Measurements from ENCODE around the gene CHGA.

The CHGA gene

DNA sequence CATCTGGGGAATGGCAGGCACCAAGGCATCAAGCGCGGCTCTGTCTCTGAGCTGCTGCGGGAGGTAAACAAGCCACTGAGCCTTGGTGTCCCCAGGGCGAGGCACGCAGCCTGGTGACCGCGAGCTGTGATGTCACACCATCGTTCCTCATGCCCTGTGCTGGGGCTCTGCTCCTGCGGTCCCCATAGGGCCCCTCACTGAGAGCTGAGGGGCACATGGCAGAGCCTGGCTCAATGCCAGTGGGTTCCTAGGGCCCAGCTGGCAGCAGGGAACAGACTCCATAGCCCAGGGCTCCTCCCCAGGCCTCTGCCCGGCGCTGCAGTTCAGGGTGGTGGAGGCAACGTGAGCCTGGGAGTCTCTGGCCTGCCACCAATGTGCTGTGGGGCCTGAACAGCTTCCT, 22.6 kb downstream of the CHGA start:
- DNase-seq: no peak

DNA sequence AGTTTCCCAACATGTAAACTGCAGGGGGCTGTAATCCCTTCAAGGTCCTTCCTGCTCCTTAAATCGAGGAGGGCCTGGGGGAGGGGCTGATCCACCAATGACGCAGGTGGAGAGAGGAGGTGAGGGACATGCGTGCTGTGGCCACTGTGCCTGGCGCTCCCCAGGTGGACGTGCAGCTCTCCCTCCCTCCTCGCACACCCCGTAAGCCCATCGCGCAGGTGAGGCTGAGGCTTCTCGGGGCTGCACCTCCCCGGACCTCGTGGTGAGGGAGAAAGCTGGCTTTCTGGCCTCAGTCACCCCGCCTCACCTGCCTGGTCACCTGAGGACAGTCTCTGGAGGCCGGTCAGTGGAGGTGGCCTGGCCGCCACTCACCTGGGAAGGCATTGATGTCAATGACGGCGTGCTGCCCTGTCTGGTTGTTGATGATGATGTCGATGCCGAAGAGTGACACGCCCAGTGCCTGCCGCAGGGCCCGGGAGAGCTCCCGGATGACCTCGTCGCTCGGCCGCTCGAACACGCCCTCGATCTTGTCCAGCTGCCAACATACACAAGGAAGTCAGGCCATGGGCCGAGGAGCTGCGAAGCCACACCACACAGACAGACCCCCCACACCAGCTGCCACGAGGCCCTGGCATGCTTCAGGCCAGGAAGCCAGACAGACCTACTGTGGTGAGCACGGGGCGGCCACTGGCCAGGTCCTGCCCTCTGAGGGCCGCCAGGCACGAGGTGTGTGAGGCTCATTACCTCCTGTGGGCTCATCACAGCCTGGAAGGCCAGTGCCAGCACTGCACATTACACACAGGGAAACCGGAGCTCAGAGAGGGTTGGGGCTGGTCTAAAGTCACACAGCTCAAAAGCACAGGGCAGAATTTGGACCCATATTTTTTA, 23.3 kb downstream of the CHGA start:
- DNase-seq: no peak

DNA sequence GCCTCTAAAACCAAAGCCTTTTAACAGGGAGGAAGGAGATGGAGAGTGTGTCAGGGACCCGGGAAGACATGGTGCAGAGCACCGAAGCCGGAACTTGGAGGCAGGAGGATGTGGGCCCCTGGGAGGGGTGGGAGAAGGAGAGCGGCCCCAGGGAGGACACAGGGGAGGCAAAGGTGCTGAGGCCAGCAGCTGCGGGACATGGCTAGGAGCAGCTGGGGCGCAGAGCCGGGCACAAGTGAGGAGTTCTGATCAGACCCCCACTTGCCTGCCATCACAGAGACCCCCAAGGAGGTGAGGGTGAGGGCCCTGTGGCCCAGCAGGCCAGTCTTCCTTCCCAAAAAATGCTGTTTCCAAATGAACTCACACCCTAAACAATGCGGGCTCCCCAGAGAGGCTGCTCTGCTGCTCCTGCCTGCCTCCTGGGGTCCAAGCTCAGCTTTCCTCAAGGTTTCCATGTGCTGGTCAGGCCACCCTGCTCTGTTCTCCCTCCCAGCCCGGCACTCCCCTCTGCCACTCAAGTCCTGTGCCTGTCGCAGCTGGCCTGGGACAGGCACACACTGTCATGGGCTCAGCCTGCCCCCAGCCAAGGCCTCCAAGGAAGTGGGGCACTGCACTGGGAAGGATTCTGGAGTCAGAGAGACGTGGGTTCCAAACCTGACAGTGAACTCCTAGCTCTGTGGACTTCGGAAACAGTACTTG, 24.0 kb downstream of the CHGA start:
- no peak for DNase-seq

DNA sequence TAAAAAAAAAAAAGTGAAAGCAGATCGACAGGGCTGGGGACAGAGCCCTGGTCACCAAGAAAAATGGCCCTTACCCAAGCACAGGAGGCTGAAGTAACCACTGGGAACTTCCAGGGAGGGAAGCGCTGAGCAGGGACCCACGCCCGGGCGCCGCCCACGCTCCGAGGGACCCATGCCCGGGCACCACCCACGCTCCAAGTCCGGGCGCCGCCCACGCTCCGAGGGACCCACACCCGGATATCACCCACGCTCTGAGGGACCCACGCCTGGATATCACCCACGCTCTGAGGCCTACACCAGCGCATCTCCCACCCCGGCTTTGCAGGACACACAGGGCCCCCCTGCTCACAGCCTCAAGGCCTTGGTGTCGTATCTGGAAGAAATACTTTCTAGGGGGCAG, 25.7 kb downstream of the CHGA start:
- no peak for DNase-seq

DNA sequence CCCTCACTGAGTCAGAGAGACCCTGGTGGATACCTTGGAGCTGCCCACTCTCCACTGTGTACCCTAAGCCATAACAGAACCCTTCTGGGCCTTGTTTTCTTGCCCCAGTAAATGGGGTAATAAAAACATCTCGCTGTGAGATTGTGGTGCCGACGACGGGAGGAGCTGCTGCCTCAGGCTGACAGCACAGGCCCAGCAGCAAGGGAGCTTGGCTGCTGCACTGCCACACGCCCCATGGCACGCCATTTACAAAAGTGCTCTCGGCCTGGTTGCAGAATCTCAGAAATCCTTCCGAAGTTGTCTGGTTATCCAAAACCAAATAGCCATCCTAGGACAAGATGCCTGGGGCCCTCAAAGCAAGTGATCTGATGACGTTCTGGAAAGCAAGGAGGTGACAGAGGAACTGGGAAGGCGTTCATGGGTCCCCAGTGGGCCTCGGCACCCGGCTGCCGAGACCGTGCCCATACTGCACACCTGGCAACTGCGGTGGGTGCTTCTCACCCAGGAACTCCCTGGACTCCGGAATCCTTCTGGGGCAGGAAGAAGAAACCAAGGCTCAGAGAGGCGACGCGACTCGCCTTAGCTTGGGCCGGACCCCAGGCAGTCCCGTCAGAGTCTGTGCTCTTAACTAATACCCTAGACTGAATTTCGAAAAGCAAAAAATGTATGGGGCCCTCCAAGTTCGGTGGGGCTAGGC, 26.7 kb downstream of the CHGA start:
- DNase-seq: no peak

DNA sequence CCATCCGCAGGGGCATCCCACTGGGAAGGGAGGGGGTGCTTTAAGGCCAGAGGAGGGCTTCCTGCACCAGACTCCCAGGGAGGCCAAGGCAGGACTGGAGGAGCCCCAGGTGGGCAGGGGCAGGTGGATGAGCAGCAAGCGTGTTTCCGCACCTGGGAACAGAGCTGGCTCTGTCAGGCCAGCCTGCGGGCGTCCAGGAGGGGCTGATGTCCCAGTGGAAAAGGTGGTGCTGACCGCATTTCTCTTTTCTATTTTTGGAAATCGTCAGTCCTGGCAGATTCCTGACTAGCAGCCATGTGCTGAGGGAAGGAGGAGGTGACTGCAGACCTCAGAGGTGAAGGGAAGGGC, 27.2 kb downstream of the CHGA start:
- DNase-seq: no peak

DNA sequence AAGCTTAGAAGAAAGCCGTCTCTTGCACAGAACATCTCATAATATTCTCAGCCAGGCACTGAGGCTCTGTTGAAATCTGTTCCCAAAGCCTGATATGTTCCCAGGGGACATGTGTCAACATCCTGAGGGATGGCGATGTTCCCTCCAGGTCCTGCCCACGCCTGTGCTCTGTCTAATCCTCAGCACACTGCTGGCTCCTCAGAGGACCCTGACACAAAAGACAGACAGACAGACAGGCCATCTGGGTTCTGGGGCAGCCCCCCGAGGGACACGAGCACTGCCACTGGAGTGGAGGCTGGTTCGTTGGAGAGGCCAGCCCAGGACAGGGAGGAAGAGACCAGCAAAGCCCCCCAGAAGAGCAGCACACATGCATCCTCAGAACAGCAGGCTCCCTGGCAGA, 27.8 kb downstream of the CHGA start:
- no peak for DNase-seq

DNA sequence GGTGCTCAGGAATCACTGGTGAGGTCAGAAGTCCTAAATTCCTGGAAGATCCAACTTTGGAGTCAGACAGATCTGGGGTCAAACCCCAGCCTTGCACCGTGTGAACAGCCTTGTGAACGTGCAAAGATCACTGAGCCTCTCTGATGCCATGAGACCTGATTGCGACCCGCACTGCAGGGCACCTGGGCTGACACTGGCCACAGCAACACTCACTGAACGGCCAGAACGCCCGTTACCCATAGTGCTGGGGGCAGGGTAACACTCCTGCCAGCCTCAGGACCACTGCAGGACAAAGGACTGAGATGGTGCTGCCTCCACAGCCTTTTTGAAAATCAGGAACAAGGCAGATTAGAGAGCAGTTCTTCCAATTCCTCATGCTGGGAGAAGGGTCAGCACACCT, 28.3 kb downstream of the CHGA start:
- no peak for DNase-seq

DNA sequence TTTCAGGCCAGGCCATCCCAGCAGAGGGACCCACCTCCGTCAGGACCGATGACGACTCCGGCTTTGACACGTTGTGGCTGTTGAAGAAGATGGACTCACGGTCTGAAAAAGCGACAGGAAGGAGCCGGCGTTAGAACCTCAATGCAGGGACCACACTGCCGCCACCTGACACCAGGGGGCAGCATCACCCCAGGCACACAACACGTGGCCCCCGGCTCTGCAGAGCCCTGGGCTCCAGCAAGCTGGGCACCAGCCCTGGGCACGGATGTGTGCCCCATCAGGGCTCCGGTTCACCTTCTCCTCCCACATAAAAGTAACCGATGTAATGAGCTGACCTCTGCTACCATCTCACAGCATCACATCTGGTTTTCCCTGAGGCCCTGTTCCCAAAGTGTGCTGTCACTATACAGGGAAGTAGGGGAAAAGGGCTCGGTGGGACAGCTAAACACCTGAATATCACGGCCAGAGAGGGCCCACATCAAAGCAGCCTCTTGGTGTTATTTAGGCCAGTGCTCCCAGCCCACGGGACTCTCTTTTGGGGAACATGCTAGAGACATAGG, 29.0 kb downstream of the CHGA start:
- peak; percentile 78 to 84 for DNase-seq

DNA sequence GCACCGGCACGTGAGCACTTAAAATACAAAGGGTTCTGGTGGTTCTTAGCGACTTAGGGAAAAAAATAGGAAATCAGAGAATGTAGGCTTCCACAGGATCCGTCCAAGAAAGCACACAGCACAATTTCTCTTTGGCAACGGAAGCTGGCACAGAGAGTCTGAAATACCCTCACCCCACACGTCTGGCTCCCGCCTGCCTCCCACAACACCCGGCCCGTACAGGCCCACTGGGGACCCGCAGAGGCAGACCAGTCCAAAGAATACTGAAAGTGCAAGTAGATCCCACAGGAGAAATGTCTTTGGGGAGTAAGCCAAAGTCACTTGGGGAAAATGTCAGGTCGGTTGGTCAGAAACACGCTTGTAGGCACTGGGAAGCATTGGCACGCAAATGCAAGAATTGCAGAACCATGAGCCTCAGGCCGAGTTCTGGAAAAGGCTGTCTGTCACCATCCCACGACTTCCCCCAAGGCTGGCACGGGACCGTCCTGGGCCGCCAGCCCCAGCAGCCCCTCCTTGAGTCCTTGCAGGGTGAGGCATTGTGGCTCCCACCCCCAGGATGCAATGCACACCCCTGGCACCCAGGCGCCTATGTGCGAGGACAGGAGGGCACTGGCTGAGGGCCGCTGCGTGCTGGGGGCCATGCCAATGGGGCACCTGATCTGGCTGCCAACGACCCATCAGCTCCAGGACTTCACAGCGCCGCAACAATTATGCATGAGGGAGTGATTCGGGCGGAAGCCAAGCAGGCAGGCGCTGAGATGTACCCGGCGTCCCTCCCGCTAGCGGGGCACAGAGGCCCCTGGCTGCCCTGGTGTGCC, 29.7 kb downstream of the CHGA start:
- peak in 1 of 2 donors; percentile 57 for DNase-seq

DNA sequence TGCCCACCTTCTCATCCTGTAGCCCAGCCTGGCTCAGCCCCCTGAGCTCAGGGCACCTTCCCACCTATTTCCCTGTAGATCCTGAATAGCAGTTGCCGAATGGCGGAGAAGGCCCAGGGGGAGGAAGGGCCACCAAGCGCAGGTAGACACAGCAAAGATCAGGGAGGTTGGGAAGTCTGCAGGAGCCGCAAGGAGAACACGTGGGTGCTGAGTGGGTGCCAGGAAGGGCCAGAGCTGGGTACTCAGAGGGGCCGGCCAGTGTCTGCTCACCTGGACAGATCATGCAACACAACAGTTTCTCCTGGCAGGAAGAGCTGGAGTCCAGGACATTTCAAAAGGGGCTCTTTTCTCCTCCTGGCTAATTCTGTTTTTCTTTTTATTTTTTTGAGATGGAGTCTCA, 30.6 kb downstream of the CHGA start:
- DNase-seq: no peak

DNA sequence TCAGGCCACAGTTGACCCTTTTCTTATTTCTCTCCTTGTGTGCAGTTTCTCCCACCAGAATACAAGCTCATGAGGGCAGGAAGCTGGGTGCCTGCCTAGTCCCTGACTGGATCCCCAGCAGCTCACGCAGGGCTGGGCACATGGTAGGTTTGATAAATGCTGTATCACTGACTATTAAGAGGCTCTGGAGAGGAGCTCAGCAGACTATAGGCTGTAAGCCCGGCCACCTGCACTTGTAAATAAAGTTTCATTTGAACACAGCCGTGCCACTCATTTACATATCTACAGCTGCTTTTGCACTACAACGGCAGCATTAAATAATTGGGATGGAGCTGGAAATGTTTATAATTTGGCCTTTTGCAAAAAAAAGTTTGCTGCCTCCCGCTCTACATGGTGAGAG, 32.0 kb downstream of the CHGA start:
- DNase-seq: no peak

DNA sequence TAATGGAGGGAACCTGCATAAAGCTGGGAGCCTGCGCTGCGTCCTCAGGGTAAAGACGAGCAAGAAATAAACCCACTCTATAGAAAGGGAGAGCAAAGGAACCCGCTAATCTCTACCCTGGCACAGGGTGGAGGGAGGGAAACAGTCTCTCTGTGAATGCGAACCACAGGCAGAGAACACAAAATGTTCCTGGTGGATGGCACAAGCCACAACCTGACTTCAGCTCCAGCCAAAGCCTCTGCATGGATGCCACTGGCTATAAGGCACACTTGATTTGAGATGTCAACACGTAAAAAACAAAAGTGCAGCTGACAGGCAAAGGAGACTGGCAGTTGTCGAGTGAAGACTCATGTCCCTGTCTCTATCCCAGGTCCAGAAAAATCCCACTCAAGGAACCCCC, 32.4 kb downstream of the CHGA start:
- no peak for DNase-seq

DNA sequence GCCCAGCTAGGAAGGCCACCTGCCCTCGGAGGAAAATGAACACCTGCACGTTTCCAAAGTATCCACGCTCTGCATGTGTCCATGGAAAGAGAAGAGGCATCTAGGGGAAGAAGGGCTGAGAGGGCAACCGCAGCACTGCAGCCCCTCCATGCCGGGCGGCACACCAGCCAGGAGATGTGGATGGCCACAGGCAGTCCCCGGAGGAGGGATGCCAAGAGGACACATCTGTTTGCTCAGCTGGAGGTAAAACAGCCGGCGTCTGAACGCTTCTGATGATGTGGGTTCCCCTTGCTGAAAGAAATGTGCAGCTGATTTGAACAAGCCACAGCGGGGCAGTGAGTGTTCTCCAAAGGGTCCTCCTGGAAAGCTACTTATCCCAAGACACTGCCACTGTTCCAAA, 34.0 kb downstream of the CHGA start:
- DNase-seq: no peak

DNA sequence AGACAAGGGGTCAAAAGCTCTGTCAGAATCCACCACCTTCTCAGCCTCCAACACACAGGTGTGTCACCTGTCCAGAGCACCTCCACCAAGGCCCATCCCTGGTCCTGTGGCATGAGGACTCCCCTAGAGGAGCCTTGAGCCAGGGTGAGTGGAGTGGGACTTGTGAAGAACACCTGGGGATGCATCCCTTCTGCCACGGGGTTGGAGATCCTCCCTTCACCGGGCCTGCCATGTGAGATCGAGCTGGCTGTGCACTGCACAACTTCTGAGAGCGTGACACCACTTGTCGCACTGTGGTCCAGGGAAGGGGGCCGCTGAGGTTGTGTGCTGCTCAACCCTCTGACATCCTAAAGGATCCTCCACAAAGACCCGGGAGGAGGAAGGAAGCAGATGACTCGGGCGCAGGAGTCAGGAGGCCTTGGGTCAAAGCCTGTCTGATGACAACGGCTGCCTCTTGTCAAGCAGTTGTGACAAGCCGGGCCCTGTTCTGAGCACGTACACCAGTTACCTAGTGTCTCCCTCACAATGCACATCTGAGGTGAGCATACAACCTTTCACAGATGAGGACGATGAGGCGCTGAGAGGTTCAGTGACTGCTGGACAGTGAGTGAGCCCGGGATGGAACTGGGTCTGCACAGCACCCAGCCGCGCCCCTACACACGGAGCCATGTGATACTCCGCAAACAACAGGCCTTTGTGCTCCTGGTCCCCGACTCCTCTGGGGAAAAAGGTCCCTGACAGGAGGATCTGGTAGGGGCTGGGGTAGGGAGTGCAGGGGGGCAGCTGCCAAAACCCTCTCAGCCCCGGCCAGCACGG, 35.6 kb downstream of the CHGA start:
- peak; percentile 71 to 86 for DNase-seq

DNA sequence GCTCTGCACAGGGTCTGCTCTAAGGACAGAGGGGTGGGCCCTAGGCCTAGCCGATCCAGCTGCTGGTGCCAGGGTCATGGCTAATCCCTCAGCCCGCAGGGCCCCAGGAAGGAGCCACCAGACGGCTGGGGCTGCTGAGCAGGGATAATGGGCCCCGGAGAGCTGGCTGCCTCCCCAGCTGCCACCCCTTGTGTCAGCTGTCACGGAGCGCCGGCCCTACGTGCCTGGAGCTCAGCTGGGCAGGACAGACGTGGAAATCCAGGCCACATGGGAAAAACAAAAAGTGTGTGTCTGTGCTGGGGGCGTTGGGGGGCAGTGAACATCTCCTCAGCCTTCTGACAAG, 36.2 kb downstream of the CHGA start:
- DNase-seq: peak; percentile 55 to 86

DNA sequence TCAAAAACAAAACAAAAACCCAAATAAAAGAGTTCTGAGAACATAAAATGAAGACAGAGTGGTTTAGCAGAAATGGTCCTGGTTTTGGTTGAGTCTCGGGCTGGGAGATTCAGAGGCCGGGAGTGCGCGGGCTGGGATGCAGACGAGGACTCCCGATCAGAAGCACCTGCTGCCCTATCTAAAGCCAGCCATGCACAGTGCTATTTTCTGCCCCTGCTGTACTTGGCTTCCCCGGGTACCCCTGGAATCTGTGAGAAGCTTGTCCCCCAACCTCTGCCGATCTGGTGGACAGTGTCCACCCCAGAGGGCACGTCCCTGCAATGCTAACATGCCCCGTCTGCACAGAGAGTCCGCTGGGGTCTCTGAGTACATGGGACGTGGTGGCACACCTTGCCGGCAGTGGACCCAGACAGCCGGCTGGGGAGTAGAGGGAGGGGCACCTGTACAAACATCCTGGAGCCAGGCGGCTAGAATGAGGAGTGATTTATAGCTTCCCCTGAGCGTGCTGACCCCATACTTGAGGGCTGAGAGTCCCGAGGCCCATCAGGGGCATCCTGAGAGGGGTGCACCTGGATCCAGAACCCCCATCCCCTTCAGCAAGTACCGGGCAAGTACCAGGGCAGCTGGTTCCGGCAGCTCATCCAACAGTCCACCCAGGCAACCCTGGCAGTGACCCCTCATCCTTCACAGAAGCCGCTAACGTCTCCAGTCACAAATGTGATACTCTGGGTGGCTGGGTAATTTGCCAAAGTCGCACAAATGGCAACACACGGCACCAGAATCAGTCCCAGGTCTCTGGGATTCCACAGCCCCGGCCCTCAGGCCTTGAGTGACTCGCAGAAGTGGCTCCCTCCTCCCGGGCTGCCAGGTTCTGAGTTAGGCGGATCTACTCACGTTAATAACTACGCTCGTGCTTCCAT, 37.1 kb downstream of the CHGA start:
- no peak for DNase-seq

DNA sequence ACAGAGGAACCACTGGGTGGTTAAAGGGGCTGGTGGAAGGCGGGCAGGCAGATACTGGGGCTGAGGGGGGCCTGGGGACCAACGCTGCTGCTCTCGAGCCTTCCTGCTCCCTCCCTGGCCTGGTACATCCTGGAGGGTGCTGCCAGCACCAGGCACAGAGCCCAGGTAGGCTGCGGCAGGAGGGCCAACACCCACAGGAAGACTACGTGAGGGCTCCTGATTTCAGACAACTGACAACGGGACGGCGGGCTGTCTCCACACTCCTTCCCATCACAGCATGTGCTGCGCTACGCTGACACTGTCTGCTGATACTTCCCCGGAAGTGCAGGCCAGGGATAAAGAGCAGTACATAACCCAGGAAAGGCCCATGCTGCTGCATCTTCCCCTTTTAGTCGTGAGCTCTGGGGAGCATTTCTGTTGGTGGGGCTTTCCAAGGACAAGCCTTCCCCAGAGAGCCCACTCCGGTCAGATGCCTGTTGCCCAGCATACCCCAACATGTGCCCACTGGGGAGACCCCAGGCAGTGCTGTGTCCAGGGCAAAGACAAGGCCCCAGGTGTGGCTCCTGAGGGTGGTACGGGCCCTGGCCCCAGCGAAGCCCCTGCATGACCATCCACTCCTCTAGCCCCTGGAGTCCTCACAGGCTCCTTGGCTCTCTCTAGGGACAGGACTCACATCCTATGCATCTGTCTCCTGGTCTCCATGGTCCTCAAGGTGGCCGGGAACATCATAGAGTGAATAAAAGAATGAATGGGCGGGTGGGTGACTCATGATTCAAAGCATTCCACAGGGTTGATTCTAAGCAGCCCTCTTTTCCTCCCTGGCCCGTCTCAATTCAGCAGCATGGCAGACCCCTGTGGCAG, 38.0 kb downstream of the CHGA start:
- DNase-seq: no peak

DNA sequence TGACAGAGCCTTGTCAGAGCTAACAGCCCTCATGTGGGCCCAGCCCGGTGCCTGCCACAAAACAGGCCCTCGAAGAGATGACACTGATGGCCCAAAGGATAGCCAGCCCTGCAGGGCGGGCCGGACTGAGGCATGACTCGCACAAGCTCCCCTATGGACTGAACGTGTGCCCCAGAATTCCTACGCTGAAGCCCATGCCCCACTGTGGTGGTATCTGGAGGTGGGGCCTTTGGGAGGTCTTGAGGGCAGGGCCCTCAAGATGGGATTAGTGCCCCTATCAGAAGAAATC, 38.6 kb downstream of the CHGA start:
- no peak for DNase-seq
